HFF-Myc (cell line): ENCODE data around the gene MAGEC3.

Experiments
- DNase-seq: peaks from one replicate; pipeline ENCODE4 v3.0.0-alpha.2; 2011; ENCODE audit warnings: low read depth; ENCODE audit errors: extremely low read depth
- H3K4me3 ChIP-seq: replicated peaks from 2 replicates; pipeline ENCODE4 v1.5.1; 2011; ENCODE audit warnings: low read depth, mild to moderate bottlenecking, control low read depth, low read length
- CTCF ChIP-seq: IDR thresholded peaks from 2 replicates; pipeline ENCODE4 v1.5.1; 2012; ENCODE audit warnings: mild to moderate bottlenecking, low read depth, low read length, control low read depth; ENCODE audit errors: missing control alignments

MAGEC3 gene

DNA sequence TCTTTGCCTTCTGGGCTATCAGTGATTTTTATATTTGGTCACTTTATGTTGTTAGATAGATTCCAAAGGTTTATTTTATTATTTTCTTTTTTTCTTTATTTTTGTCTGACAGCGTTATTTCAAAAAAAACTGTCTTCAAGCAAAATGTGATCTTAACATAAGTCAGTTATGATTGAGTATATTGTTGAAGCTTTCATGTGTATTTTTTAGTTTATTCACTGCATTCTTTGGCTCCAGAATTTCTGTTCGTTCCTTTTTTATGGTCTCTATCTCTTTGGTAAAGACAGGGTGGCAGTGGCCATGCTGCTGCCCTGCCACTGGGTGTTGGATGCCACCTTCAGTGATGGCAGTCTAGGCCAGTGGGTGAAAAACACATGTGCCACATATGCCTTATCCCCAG is at the start of gene MAGEC3:
Gene MAGEC3 (plus strand): TSS at position 301 of the 400 bp plus-strand sequence. CDS start 0 bp downstream, at position 301.
- H3K4me3 ChIP-seq = no peak within 1 kb of the TSS
- no peak for DNase-seq
- no peak for TF ChIP-seq CTCF

GRCh38 chrX:141791856-141792255 is 46.3 kb upstream of the MAGEC3 start:
- TF ChIP-seq CTCF = no peak
- no peak for DNase-seq
- no peak overlapping the region for H3K4me3 ChIP-seq

DNA sequence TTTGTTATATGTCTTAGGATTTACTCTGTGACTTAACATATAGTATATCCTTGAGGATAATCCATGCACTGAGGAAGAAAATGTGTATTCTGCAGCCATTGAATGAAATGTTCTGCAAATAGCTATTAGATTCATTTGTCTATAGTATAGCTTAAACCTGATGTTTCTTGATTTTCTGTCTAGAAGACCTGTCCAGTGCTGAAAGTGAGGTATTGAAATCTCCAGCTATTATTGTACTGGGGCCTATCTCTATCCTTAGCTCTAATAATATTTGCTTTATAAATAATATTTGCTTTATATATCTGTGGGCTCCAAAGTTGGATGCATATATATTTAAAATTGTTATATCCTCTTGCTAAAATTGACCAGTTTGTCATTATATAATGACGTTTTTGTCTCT is 26.7 kb upstream of the MAGEC3 start:
- no peak for TF ChIP-seq CTCF
- DNase-seq = no peak
- H3K4me3 ChIP-seq = no peak overlapping the region

- no peak for DNase-seq
These were observed 23.8 kb upstream of the MAGEC3 start for GRCh38 chrX:141814213-141814857.

DNA sequence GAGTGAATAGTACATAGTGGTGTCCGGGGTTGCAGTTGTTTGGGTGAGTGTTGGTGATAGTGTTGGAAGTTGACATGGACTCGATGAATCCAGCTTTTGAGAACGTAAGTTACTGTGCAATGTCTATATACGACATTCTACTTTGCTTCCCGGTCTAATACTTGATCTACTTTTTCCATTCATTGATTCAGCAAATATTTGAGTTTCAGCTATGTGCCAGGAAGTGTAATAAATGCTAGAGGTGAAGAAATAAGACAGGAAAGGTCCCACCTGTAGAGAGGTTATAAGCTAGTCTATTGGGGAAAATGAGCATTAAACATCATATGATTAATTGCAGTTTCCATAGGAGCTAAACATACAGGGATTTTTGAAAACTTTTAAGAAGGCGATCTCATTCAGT is 22.2 kb upstream of the MAGEC3 start:
- no peak for DNase-seq
- no peak for TF ChIP-seq CTCF
- H3K4me3 ChIP-seq = no peak overlapping the region

More at GRCh38 chrX:141814213-141814857, 23.8 kb upstream of the MAGEC3 start:
- no peak overlapping the region for H3K4me3 ChIP-seq
- TF ChIP-seq CTCF = no peak

GRCh38 chrX:141832247-141832646 is 5.9 kb upstream of the MAGEC3 start:
- H3K4me3 ChIP-seq = no peak overlapping the region
- TF ChIP-seq CTCF = no peak
- DNase-seq = no peak

DNA sequence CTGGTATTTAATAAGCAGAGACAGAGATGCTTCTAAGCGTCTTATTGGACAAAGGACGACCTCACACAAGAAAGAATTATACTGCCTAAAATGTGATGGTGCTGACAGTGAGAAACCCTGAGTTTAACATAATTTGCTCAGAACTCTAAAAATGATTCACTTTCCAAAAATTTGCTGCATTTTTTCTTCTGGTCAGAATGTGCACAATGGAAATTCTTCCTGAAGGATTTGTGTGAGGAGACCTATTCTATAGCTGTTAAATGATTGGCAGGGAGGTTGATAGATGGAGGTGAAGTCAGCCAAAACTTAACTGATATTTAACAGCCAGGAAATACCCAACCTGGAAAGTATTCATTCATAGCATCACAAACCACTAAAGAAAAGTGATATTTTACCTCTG is 1.7 kb downstream of the MAGEC3 start:
- H3K4me3 ChIP-seq = no peak overlapping the region
- DNase-seq = no peak
- no peak for TF ChIP-seq CTCF
